Measurements from ENCODE around the gene JMY. TPM values are rescaled to one million over a fixed set of nuclear protein-coding genes. Genes with fewer than 3 reads are reported as not detected.

Gene JMY
- total RNA-seq, 2 donors from 2014 or later: 10.6 to 13.6 TPM

GRCh38 chr5:79256563-79256962, 20.6 kb downstream of the JMY start:
- H3K27me3 ChIP-seq: no peaks in the 10 kb centered on the region
- DNase-seq (ENCODE audit: low spot score): no peak
- no peak overlapping the region for H3K4me3 ChIP-seq
- TF ChIP-seq CTCF (IDR thresholded peaks at IDR 0.05): no peak
- H3K27ac ChIP-seq: no peak overlapping the region
- no peaks in the 10 kb centered on the region for H3K9me3 ChIP-seq
- H3K36me3 ChIP-seq: no peaks in the 10 kb centered on the region
- H3K4me1 ChIP-seq: peaks cover 0 to 11% of the 10 kb centered on the region in 2 donors

- H3K4me1 ChIP-seq: peaks cover 0 to 11% of the 10 kb centered on the region in 2 donors
- no peak for TF ChIP-seq CTCF (IDR thresholded peaks at IDR 0.05)
Measured at GRCh38 chr5:79257314-79257713, 21.4 kb downstream of the JMY start.

GRCh38 chr5:79258801-79259200, 22.9 kb downstream of the JMY start:
- no peak for TF ChIP-seq CTCF (IDR thresholded peaks at IDR 0.05)
- no peak for DNase-seq (ENCODE audit: low spot score)
- no peaks in the 10 kb centered on the region for H3K9me3 ChIP-seq
- H3K4me3 ChIP-seq: no peak overlapping the region
- peaks cover 0 to 11% of the 10 kb centered on the region in 2 donors for H3K4me1 ChIP-seq
- no peak overlapping the region for H3K27ac ChIP-seq
- no peaks in the 10 kb centered on the region for H3K27me3 ChIP-seq
- H3K36me3 ChIP-seq: no peaks in the 10 kb centered on the region

More at GRCh38 chr5:79257314-79257713, 21.4 kb downstream of the JMY start:
- Histone ChIP-seq H3K27me3 (no peaks in the 10 kb centered on the region), H3K9me3 (no peaks in the 10 kb centered on the region), H3K4me3 (no peak overlapping the region), H3K27ac (no peak overlapping the region), H3K36me3 (no peaks in the 10 kb centered on the region)
- no peak for DNase-seq (ENCODE audit: low spot score)

- H3K27ac ChIP-seq: no peak overlapping the region
- DNase-seq (ENCODE audit: low spot score): no peak
- no peak overlapping the region for H3K4me3 ChIP-seq
- peaks cover 0 to 11% of the 10 kb centered on the region in 2 donors for H3K4me1 ChIP-seq
- H3K36me3 ChIP-seq: no peaks in the 10 kb centered on the region
- TF ChIP-seq CTCF (IDR thresholded peaks at IDR 0.05): no peak
- no peaks in the 10 kb centered on the region for H3K27me3 ChIP-seq
- no peaks in the 10 kb centered on the region for H3K9me3 ChIP-seq
Measured at GRCh38 chr5:79259383-79259782, 23.5 kb downstream of the JMY start.

- no peak for DNase-seq (ENCODE audit: low spot score)
- no peaks in the 10 kb centered on the region for H3K9me3 ChIP-seq
- no peaks in the 10 kb centered on the region for H3K27me3 ChIP-seq
- peaks cover 0 to 11% of the 10 kb centered on the region in 2 donors for H3K4me1 ChIP-seq
- no peaks in the 10 kb centered on the region for H3K36me3 ChIP-seq
- no peak for TF ChIP-seq CTCF (IDR thresholded peaks at IDR 0.05)
- H3K27ac ChIP-seq: no peak overlapping the region
- no peak overlapping the region for H3K4me3 ChIP-seq
Measured at GRCh38 chr5:79259810-79260209, 23.9 kb downstream of the JMY start.

- Histone ChIP-seq H3K4me3 (no peak overlapping the region), H3K27ac (no peak overlapping the region), H3K27me3 (no peaks in the 10 kb centered on the region), H3K4me1 (peaks cover 0 to 11% of the 10 kb centered on the region in 2 donors), H3K36me3 (no peaks in the 10 kb centered on the region), H3K9me3 (no peaks in the 10 kb centered on the region)
- no peak for DNase-seq (ENCODE audit: low spot score)
- no peak for TF ChIP-seq CTCF (IDR thresholded peaks at IDR 0.05)
Measured at GRCh38 chr5:79261897-79262296, 26.0 kb downstream of the JMY start.
